ENCODE results near the gene PLEKHA7.

DNA sequence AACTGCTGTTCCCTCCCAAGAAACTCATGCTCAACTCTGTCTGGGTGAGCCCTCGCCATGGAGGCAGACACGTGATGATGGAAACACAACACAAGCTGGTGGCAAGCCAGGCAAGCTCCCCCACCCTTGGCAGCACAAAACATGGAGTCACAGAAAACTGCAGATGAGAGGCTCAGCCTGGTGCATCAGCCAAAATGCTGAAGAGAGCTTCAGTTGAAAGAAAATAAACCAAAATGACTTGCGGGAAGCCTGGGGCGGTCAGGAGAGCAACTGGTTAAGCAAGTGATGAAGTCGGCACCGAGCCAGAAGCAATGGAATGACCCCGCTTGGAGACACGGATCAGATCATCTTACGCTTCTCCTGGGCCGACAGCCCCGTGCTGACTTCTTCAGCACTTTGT lies 207.4 kb downstream of the PLEKHA7 start:
- TF ChIP-seq POLR2AphosphoS5 (IDR thresholded peaks at IDR 0.05; ENCODE audit: low read depth, low read length) (no peak), SIN3A (IDR thresholded peaks at IDR 0.05; ENCODE audit: borderline replicate concordance, insufficient read depth, low read length) (no peak)
- TF ChIP-seq, protein P1, sequence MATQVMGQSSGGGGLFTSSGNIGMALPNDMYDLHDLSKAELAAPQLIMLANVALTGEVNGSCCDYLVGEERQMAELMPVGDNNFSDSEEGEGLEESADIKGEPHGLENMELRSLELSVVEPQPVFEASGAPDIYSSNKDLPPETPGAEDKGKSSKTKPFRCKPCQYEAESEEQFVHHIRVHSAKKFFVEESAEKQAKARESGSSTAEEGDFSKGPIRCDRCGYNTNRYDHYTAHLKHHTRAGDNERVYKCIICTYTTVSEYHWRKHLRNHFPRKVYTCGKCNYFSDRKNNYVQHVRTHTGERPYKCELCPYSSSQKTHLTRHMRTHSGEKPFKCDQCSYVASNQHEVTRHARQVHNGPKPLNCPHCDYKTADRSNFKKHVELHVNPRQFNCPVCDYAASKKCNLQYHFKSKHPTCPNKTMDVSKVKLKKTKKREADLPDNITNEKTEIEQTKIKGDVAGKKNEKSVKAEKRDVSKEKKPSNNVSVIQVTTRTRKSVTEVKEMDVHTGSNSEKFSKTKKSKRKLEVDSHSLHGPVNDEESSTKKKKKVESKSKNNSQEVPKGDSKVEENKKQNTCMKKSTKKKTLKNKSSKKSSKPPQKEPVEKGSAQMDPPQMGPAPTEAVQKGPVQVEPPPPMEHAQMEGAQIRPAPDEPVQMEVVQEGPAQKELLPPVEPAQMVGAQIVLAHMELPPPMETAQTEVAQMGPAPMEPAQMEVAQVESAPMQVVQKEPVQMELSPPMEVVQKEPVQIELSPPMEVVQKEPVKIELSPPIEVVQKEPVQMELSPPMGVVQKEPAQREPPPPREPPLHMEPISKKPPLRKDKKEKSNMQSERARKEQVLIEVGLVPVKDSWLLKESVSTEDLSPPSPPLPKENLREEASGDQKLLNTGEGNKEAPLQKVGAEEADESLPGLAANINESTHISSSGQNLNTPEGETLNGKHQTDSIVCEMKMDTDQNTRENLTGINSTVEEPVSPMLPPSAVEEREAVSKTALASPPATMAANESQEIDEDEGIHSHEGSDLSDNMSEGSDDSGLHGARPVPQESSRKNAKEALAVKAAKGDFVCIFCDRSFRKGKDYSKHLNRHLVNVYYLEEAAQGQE (IDR thresholded peaks at IDR 0.05; ENCODE audit: insufficient read depth in 1 of 2, low read depth in 2 of 2, low read length in 2 of 2): no peak

Measured in PFSK-1 (cell line).